HG03060 (cell line): Measurements from ENCODE around the gene CDK5RAP1.

Source experiments
- ATAC-seq: cut with Tn5 transposase; IDR thresholded peaks from one replicate; pipeline ENCODE4 v1.9.1; 2021; ENCODE audit warnings: low read depth, moderate number of reproducible peaks; ENCODE audit not compliant: unreplicated experiment

The CDK5RAP1 gene

DNA sequence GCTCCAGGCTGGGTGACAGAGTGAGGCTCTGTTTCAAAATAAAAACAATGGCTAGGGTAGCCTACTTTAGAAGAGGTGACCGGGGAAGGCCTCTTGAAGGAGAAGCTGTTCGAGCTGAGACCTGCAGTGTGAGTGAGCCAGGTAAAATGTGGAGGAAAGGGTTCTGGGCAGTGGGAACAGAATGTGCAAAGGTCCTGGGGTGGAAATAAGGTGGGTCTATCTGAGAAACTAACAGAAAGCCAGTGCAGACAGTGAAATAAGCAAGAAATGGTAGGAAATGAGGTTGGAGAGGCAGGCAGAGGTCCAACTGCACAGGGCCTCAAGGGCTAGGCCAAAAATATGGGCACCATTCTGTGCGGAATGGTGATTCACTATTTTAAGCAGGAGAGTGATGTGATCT is 64.9 kb downstream of the CDK5RAP1 start:
- ATAC-seq, result no peak

DNA sequence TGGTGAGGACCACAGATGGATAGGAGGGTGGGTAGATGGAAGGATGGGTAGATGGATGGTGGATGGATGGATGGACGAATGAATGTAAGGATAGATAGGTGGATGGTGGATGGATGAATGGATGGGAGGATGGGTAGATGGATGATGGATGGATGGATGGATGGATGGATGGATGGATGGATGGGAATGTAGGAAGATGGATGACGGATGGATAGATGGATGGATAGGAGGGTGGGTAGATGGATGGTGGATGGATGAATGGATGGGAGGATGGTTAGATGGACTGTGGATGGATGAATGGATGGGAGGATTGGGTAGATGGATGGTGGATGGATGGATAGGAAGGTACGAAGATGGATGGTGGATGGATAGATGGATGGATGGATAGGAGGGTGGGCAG is 67.2 kb downstream of the CDK5RAP1 start:
- no peak for ATAC-seq

DNA sequence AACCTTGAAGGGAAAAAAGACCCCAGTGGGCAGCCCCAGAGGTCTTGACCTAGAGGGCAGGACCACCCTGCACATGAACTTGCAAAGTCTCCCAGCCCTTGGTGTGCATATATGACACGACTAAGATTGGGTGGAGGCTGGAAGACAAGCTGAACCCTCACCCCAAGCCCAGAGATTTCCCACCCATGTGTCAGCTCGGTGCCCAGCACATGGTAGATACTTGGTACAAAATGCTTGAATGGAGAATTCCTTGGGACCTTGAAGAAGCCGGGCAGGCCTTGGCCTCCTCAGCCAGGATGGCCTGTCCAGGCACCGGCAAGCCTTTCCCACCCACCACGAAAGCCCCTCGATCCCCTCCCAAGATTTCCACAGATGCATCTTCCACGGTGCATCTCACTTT is 67.7 kb downstream of the CDK5RAP1 start:
- no peak for ATAC-seq

DNA sequence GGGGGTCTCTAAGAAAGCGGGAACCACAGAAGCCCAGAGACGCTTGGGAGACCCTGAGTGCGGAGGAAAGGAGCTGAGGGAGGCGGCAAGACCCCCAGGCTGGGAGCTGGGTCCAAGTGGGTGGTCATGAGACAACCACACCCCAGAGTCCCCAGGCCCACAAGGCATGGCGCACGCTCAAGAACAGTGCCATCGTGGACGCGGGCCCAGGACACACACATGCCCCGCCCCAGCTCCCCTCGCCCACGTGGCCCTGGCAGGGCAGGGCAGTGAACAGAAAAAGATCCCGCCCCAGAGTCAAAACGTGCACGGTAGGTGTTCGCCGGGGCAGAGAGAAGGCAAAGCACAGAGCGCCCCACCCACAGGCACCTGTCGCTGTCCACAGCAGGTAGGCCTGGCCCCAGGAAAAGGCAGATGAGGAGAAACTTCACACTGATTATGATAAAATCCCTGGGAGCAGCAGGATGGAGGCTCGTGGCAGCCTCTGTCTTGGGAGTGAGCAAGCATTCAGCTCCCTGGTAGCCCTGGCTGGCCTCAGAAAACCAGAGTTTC is 68.3 kb downstream of the CDK5RAP1 start:
- no peak for ATAC-seq

DNA sequence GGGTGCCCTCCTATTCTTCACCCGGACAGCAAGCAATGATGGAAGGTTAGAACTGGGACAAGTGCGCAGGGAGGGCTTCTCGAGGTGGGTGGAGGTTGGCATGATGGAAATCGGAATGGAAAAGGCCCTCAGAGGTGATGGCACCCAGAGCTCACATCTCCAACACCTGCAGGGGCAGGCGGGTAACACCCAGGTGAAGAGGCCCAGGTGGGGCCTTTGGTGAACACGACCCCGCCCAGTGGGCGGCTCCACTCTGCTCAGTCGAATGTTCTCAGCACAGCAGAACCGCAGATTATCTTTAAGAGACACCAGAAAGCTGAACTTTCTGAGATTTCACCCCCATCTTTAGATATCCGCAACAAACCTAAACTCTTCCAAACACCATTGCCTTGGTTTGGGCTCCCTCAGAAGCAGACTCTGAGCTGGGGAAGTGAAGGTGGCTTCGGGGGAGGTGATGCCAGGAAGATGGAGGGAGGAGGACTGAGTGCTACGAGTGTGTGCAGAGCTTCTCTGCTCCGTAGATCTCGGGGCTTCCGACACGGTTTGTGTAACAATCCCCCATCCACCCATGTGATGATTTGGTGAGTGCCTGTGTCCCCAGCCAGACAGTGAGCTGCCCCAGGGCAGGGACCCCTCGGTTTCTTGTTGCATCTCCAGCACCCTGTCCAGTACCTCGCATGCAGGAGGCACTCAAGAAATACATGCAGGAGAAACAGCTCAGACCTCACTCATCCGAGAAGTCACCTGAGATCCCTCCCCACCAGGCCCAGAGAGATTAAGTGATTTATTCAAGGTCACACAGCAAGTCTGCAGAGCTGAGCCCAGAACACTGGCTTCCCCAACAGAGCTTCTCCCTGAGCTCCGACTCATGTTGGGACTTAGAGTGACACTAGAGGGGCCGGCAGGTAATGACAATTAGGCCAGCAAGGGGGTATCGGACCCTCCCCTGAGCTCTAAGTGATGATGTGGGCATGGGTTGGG is 72.9 kb downstream of the CDK5RAP1 start:
- ATAC-seq, result no peak

DNA sequence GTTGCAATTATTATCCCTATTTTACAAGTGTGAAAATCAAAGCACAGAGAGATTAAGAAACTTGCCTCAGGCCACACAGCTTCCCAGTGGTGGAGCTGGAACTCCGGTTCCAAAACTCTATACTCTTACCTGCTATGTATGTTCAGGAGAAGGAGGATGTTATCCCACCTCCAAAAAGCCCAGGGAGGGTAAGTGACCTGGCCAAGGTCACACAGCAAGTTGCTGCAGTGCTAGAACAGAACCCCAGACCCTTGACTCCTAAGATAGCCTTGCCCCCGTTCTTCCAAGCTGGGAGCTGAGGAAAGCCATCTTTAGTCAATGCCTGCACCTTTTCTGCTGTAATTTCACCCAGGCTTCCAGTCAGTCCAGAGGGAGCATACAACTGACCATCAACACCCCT is 76.0 kb downstream of the CDK5RAP1 start:
- ATAC-seq, result no peak

DNA sequence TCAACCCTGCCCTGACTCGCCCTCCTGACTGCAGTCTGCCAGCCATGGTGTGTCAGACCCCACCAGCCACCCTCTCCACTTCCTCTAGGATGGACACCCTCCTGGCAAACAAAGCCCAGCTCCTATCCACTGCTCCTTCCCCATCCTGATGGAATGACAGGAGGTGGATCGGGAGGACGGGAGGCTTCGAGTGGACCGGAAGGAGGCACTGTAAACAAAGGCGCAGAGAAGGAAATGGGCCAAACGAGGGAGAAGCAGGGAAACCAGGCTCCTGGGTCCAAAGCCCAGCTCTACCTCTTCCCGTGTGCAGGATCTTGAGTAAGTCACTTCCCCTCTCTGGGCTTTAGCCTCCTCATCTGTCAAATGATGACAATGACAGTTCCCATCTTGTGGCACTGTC is 78.1 kb downstream of the CDK5RAP1 start:
- no peak for ATAC-seq

DNA sequence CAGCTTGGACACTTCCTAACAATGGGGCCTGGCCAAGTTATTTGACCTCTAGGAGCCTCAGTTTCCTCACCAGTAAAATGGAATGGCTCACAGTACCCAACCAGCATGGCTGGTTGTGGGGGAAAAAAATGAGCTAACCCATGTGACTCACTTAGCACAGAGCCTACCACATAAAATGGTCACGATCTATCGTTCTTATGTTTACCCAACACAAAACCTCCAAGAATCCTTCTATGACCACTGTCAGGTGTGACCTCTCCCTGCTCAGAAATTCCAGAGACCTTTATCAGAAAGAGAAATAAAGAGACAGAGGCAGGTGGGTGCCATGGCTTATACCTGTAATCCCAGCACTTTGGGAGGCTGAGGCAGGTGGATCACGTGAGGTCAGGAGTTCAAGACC is 78.9 kb downstream of the CDK5RAP1 start:
- no peak for ATAC-seq

DNA sequence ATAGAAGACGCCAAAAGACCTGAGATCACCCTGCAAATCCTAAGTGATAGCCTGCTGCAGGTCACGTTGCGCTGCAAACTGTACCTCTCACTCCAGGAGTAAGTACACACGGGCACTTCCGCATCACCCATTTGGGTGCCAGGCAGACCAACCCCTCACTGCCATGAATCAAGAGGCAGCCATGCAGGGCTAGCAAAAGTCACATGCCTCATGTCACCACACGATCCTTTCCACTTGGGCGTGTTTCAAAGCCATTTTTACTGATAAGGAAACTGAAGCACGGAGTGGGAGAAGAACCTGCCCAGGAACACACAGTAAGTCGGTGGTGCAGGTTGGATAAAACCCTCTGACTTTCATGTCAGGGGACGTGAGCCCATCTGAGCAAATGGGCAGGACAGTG is 81.3 kb downstream of the CDK5RAP1 start:
- ATAC-seq, result no peak

DNA sequence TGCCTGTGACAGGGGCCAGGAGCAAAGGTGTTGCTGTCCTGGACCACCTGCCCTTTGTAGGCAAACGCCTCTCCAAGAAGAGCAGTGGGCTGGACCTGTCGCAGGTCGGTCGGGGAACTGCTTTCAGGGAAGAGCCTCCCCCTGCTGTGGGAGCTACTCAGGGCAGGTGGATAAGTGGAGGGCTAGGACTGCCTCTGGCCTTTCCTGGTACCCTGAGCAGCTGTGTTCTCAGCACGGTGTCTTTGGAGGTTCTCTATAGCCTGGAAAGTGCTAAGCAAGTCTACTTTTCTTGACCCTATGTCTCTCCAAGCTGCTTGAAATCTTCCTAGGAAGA is 83.3 kb downstream of the CDK5RAP1 start:
- no peak for ATAC-seq

DNA sequence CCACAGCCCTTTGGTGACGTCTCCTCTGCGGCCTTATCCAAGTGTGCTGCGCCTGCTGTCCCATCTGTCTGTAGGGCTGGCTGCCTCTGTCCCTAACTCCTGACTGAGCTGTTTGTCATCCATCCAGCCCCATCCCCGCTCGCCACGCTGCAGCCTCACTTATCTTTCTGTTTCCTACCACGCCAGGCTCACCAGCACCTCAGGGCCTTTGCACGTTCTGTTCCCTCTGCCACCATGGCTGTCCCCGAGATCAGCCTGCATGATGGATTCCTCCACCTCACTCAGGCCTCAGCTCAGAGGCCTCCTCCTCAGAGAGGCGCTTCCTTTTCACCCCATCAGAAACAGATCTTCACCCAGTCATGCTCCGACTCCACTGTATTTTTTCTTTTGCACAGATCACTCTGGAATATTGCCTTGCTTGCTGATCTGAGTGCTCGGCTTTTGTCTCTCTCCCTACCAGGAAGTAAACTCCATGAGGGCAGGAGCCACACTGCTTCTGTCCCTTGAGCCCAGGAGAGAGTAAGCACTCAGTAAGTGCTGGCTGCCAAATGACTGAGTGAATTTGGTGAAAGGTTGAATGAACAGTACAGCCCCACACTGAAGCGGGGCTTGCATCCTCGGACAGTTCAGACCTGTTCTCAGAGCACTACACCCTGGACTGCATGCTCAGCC is 83.8 kb downstream of the CDK5RAP1 start:
- no peak for ATAC-seq

DNA sequence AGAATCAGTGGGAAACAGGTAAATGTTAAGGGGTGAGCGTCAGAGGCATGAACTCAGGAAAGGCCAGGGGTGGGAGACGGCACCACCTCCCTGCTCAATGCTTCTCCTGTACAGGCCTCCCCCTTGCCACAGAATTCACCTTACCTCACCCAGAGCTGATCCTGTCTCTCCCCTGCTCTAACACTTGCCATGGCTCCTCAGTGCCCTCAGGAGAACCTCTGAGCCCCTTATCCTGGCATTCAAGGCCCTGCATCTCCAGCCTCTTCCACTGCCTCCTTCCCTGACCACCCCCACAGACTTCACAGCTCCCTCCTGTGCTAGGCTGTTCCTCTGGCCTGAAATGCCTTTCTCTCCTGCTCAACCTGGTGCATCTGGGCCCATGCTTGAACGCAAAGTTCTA is 84.4 kb downstream of the CDK5RAP1 start:
- ATAC-seq, result no peak

DNA sequence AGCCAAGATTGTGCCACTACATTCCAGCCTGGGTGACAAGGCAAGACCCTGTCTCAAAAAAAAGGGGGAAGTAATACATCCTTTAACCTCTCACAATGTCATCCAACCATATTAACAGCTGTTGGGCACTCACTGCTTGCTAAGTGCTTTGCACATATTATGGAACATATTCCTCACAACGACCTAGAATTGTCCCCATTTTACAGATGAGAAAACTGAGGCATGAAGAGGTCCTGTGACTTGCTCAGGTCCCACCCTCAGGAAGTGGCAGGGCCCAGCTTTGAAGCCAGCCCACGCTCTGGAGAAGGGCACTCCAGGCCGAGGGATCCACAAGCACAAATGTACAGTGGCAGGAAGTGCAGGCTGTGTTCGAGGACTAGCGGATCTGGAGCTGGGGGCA is 85.0 kb downstream of the CDK5RAP1 start:
- ATAC-seq, result no peak

DNA sequence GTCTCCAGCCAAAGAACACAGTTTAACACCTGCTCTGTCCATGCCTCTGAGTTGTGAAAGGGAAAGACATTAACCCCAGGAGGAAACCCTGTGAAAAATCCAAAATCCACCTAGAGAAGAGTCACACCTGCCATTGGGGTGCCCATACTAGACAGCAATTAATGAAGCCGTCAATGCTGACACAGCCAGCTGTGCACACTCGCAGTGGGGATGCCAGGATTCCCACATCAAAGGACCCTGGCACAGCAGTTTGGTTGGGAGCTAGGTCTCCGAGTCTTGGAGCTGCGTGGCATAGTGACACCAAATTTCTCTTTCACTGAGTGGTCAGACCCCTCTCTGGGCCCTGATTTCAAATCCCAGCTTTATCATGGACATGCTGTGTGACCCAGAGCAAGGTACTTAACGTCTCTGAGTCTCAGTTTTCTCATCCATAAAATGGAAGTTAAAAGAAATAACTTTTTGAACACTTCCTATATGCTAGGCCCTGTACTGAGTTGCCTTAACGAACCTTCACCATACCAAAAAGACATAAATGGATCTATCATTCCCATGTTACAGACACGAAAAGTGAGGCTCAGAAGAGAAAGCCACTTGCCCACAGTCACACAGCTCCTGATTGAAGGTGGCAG is 87.5 kb downstream of the CDK5RAP1 start:
- ATAC-seq, result no peak

DNA sequence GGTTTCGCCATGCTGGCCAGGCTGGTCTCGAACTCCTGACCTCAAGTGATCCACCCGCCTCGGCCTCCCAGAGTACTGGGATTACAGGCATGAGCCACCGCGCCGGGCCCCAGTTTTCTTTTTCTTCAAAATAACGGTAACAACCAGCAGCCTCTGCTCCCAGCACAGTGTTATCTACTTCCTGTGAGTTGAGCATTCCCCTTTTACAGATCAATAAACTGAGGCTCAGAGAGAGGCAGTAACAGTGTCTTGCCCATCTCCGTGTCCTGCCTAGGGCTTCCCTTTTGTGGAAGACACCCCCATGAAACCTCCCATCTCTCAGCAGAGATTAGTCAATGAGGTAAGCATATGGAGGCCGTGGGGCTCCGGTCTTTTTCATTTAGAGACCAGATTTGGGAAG is 88.7 kb downstream of the CDK5RAP1 start:
- no peak for ATAC-seq

DNA sequence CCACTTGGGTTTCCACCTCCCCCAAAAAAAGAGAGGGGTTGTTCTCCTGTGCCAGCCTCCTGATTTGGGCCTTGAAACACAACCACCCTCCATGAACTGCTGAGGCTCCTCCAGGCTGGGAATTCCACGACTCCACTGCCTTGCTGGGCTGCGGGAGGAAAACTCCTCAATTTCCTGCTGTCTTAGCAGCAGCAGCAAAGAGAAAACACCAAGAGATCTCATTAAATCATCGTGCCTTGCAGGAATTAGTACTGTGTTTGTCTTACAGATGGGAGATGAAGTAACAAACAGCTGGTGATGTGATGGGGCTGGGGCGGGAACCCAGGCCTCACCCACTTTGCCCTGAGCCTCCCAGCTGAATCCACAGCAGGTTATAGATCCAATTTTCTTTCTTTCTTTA is 89.3 kb downstream of the CDK5RAP1 start:
- no peak for ATAC-seq

DNA sequence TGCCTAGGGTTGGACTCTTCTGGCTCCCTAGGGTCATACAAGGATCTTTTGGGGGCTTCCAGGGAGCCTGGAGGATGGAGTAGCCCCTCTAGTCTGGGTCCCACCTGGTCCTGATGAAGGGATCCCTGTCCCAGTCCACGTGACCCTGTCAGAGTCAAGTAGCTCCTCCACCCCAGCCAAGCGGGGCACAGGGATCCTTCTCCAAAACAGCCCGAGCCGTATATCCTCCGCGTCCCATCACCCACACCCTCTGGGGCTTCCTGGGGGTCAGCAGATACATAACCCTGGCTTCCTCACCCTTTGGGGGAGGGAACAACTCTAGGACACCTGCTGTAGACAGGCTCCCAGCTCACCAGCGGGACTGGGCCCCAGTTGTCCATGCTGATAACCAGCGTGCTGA is 90.3 kb downstream of the CDK5RAP1 start:
- no peak for ATAC-seq

DNA sequence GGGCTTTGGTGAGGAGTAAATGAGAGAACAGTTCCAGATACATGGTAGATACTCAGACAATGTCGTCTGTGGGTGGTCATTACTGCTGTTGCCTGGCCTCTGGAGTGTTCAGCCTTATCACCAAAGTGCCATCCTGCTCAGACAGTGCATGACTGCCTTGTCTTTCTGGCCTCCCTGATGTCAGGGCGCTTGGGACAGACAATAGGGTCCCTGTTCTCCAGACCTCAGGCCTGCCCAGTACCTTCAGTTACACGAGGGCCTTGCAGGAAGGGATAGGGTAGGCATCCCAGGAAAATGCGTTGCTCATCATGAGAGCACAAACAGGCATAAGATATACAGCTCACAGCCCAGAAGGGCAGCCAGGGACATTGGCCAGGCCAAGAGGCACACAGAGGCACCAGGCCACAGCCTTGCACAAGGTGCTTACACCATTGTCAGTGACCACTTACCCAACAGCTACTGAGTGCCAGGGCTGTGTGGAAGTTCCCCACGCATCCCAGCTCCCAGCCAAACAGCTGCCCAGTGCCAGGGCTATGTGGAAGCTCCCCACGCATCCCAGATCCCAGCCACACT is 90.9 kb downstream of the CDK5RAP1 start:
- no peak for ATAC-seq

DNA sequence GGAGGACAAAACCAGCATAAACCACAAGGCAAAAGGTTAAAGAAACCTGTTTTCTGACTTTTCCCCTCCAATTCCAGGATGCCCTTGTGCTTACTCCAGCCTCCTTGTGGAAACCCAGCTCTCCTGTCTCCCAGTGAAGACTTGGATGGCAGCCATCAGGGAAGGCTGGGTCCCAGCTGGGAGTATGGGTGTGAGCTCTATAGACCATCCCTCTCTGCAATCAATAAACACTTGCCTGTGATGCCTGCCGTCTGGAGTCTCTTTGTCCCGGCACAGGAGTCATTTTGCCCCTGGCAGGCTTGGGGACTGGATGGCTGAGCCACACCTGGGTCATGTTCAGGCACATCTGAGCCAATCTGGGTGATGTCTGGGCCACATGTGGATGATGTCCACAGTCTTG is 91.7 kb downstream of the CDK5RAP1 start:
- ATAC-seq, result no peak
